AG04450 (cell line): Measurements from ENCODE around the gene MUC22. TPM values are rescaled to one million over a fixed set of nuclear protein-coding genes. Genes with fewer than 3 reads are reported as not detected.

Experiments used
- CTCF ChIA-PET: fragments of 300-600, 350-600 bp; formaldehyde crosslinking; extraction: SDS; loops from one replicate; lab custom pipeline; 2022; ENCODE audit warnings: antibody characterized with exemption, inconsistent platforms; lab: Charles Lee
- POLR2A ChIA-PET: fragments of 350-600 bp; formaldehyde crosslinking; extraction: SDS; loops from one replicate; lab custom pipeline; 2021; ENCODE audit warnings: antibody characterized with exemption, inconsistent platforms; lab: Yijun Ruan, JAX
- DNase-seq: peaks from one replicate; pipeline ENCODE4 v3.0.0-alpha.2; 2011; ENCODE audit warnings: low read depth, low spot score
- H3K27ac ChIP-seq: one replicate; pipeline ENCODE4 v1.5.1; 2012; ENCODE audit warnings: low read depth, low read length, control low read depth
- H3K27me3 ChIP-seq: one replicate; pipeline ENCODE4 v1.6.0; 2012; ENCODE audit warnings: low read length; ENCODE audit not compliant: control insufficient read depth, insufficient read depth
- H3K4me3 ChIP-seq: 2 replicates; pipeline ENCODE4 v1.5.1; 2011; ENCODE audit warnings: mild to moderate bottlenecking, low read depth, low read length, control low read depth
- H3K9me3 ChIP-seq: 2 replicates; pipeline ENCODE4 v1.5.1; 2012; ENCODE audit warnings: low read length; ENCODE audit not compliant: control insufficient read depth, insufficient read depth
- CTCF ChIP-seq: IDR thresholded peaks from 2 replicates; pipeline ENCODE4 v1.5.1; 2011; ENCODE audit warnings: low read depth, low read length, control low read depth, inconsistent platforms
- polyA plus RNA-seq: library from polyadenylated mRNA; depleted of rRNA; stranded (reverse); fragments of >200 nt; gene quantifications from 2 replicates; pipeline ENCODE4 v1.2.3, GENCODE V29; 2011

The MUC22 gene
- polyA plus RNA-seq, 1 experiment: not detected

- no peak within 1 kb of the TSS for H3K27ac ChIP-seq
- no peak for DNase-seq
- ChIA-PET POLR2A (no interaction called here), CTCF (interaction anchor here (1.1 kb wide), 1 partner anchor 68 kb away, joined by 3 read pairs; no protein-coding TSS in a partner anchor)
- no peaks in the 10 kb centered on the region for H3K9me3 ChIP-seq
- no peak for TF ChIP-seq CTCF
- H3K27me3 ChIP-seq: peaks cover 5% of the 10 kb centered on the region
- H3K4me3 ChIP-seq: no peak within 1 kb of the TSS
These were observed 26.8 kb upstream of the MUC22 start, which contains the start of gene MUC21 for GRCh38 chr6:30983439-30983838. TSS of gene MUC21 (plus strand) at chr6:30983718. CDS start at chr6:30983959, 241 bp downstream.

- CTCF ChIA-PET: interaction anchor here (0.6 to 1.3 kb wide), 2 partner anchors 43 to 153 kb away, joined by 3 to 5 read pairs; no protein-coding TSS in a partner anchor
- Histone ChIP-seq H3K27ac (no peak overlapping the region), H3K27me3 (peaks cover 7% of the 10 kb centered on the region), H3K4me3 (no peak overlapping the region), H3K9me3 (no peaks in the 10 kb centered on the region)
- TF ChIP-seq CTCF: no peak
- POLR2A ChIA-PET: interaction anchor here (0.5 kb wide), 1 partner anchor 81 kb away, joined by 9 read pairs; no protein-coding TSS in a partner anchor
- DNase-seq: no peak
These were observed 24.8 kb upstream of the MUC22 start for GRCh38 chr6:30985490-30985889.

- Histone ChIP-seq H3K9me3 (no peaks in the 10 kb centered on the region), H3K27me3 (peaks cover 9% of the 10 kb centered on the region), H3K27ac (no peak overlapping the region), H3K4me3 (no peak overlapping the region)
- no peak for DNase-seq
- TF ChIP-seq CTCF: no peak
- ChIA-PET CTCF (no interaction called here), POLR2A (no interaction called here)
These were observed 23.0 kb upstream of the MUC22 start for GRCh38 chr6:30987304-30987703.

GRCh38 chr6:30988209-30988825 is 22.0 kb upstream of the MUC22 start:
- CTCF ChIA-PET: no interaction called here
- DNase-seq: no peak
- Histone ChIP-seq H3K27ac (no peak overlapping the region), H3K9me3 (no peaks in the 10 kb centered on the region), H3K4me3 (no peak overlapping the region), H3K27me3 (peaks cover 9% of the 10 kb centered on the region)
- POLR2A ChIA-PET: no interaction called here
- TF ChIP-seq CTCF: no peak

GRCh38 chr6:30990422-30991086 is 19.7 kb upstream of the MUC22 start:
- no peak overlapping the region for H3K27ac ChIP-seq
- peaks cover 9% of the 10 kb centered on the region for H3K27me3 ChIP-seq
- no peak for TF ChIP-seq CTCF
- ChIA-PET CTCF (interaction anchor here (1.3 kb wide), 1 partner anchor 80 kb away, joined by 3 read pairs; no protein-coding TSS in a partner anchor), POLR2A (no interaction called here)
- no peak for DNase-seq
- H3K9me3 ChIP-seq: no peaks in the 10 kb centered on the region; the same call in 1 of the 2 replicates
- no peak overlapping the region for H3K4me3 ChIP-seq
